OCI-LY3 (cell line): ENCODE results near the gene DSCAM.

ENCODE experiments used
- H2AFZ ChIP-seq: fragments of 200-600, 300-600 bp; shearing (Covaris generic); 2 replicates; pipeline ENCODE4 v1.6.0; 2014; ENCODE audit warnings: antibody characterized with exemption, low read depth, low read length
- H3K27ac ChIP-seq: fragments of 200-600, 300-600 bp; sonication (generic); 2 replicates; pipeline ENCODE4 v1.5.1; 2014; ENCODE audit warnings: mild to moderate bottlenecking, low read length, moderate library complexity, mixed read lengths
- H3K27me3 ChIP-seq: fragments of 200-600, 300-600 bp; sonication (generic); 2 replicates; pipeline ENCODE4 v1.6.1; 2014; ENCODE audit warnings: low read depth, low read length, mixed read lengths
- H3K36me3 ChIP-seq: fragments of 200-600, 300-600 bp; sonication (generic); replicated peaks from 2 replicates; pipeline ENCODE3; 2014; ENCODE audit warnings: low read depth, low read length, mixed read lengths
- H3K4me1 ChIP-seq: fragments of 300-600, 200-600 bp; sonication (generic); 2 replicates; pipeline ENCODE4 v1.6.1; 2014; ENCODE audit warnings: low read length, mixed read lengths
- H3K4me2 ChIP-seq: fragments of 200-600, 300-600 bp; sonication (generic); 2 replicates; pipeline ENCODE4 v1.6.1; 2014; ENCODE audit warnings: low read length, mixed read lengths
- H3K4me3 ChIP-seq: fragments of 300-600, 200-600 bp; sonication (generic); 2 replicates; pipeline ENCODE4 v1.5.1; 2014; ENCODE audit warnings: antibody characterized with exemption, mild to moderate bottlenecking, low read length, moderate library complexity
- H3K79me2 ChIP-seq: fragments of 300-600, 200-600 bp; shearing (Covaris generic); 2 replicates; pipeline ENCODE4 v1.6.1; 2014; ENCODE audit warnings: mild to moderate bottlenecking, low read length, mixed read lengths
- H3K9ac ChIP-seq: fragments of 300-600, 200-600 bp; shearing (Covaris generic); 2 replicates; pipeline ENCODE4 v1.6.0; 2014; ENCODE audit warnings: mild to moderate bottlenecking, low read length, moderate library complexity
- H3K9me3 ChIP-seq: fragments of 200-600, 300-600 bp; shearing (Covaris generic); 2 replicates; pipeline ENCODE4 v1.6.1; 2014; ENCODE audit warnings: low read length, mixed read lengths; ENCODE audit not compliant: insufficient read depth
- H4K20me1 ChIP-seq: fragments of 200-600, 300-600 bp; sonication (generic); 2 replicates; pipeline ENCODE4 v1.6.1; 2016; ENCODE audit warnings: low read length, mixed read lengths; ENCODE audit not compliant: insufficient read depth
- EZH2phosphoT487 ChIP-seq: fragments of 200-600 bp; shearing (Covaris generic); IDR thresholded peaks from 2 replicates; pipeline ENCODE4 v1.6.1; 2018; ENCODE audit warnings: antibody characterized with exemption, mixed run types, low read depth
- TF ChIP-seq, protein P1 (sequence below): fragments of 200-600, 300-600 bp; sonication (generic); IDR thresholded peaks from 2 replicates; pipeline ENCODE4 v1.5.1; 2014; ENCODE audit warnings: antibody characterized with exemption, low read length, low read depth

Gene DSCAM

DNA sequence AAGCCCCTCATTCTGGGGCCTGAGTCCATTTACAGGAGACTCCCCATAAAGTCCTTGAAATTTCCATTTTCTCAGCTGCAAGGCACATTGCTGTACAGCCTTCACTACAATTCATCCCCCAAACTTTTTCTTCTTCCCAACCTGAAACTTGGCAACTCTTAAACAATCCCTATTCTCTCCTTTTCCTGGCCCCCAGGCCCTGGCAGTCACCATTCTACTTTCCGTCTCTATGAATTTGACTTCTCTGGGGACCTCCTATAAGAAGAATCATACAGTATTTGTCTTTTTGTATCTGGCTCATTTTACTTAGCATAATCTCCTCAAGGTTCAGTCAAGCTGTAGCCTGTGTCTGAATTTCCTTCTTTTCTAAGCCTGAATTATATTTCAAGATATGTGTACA is 646.8 kb downstream of the DSCAM start:
- Histone ChIP-seq H3K36me3 (no peaks in the 10 kb centered on the region), H3K27me3 (no peaks in the 10 kb centered on the region), H4K20me1 (no peaks in the 10 kb centered on the region), H3K4me3 (no peak overlapping the region), H3K79me2 (no peaks in the 10 kb centered on the region), H3K9me3 (no peaks in the 10 kb centered on the region), H3K4me1 (no peaks in the 10 kb centered on the region), H3K4me2 (no peak overlapping the region), H2AFZ (no peak overlapping the region), H3K27ac (no peak overlapping the region), H3K9ac (no peak overlapping the region)
- TF ChIP-seq EZH2phosphoT487: no peak
- TF ChIP-seq, protein P1, sequence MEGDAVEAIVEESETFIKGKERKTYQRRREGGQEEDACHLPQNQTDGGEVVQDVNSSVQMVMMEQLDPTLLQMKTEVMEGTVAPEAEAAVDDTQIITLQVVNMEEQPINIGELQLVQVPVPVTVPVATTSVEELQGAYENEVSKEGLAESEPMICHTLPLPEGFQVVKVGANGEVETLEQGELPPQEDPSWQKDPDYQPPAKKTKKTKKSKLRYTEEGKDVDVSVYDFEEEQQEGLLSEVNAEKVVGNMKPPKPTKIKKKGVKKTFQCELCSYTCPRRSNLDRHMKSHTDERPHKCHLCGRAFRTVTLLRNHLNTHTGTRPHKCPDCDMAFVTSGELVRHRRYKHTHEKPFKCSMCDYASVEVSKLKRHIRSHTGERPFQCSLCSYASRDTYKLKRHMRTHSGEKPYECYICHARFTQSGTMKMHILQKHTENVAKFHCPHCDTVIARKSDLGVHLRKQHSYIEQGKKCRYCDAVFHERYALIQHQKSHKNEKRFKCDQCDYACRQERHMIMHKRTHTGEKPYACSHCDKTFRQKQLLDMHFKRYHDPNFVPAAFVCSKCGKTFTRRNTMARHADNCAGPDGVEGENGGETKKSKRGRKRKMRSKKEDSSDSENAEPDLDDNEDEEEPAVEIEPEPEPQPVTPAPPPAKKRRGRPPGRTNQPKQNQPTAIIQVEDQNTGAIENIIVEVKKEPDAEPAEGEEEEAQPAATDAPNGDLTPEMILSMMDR: no peak

DNA sequence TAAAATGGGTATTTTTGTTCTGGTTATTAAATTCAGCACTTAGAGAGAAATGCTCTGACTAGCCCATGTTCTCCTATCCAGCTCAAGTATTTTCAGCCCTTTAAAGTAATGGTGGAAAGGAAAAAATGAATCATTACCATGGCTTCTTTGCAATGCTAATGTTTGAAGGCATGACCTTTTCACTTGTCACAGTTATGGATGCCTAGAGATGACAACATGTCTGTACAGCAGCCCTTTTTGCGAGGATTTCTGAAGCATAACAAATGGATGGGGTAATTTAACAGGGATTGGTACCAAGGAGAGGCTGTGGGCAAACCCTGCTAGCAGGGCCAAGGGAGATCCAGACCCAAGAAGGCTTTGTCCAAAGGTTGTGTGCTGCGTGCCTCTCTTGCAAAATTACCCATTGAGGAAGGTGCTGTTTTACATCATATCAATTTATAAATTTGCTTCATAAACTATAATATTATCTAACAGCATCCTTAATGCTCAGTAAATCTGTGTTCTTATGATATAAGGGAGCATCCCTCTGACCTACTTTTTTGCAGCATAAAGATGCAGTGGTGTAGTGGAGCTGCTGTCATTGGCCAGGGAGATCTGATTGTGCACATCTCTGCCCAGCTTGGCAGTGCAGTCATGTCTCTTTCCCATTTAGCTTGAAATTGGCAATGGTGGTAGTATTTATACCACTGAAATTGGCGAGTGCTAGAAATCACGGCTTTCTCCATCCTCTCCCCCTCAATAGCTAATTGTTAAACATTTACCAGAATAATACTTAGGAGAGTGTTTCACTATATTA is 652.6 kb downstream of the DSCAM start:
- Histone ChIP-seq H3K9ac (no peak overlapping the region), H3K27me3 (no peaks in the 10 kb centered on the region), H3K27ac (no peak overlapping the region), H3K36me3 (no peaks in the 10 kb centered on the region), H3K4me2 (no peak overlapping the region), H3K4me3 (no peak overlapping the region), H3K79me2 (no peaks in the 10 kb centered on the region), H4K20me1 (no peaks in the 10 kb centered on the region), H2AFZ (no peak overlapping the region), H3K4me1 (no peaks in the 10 kb centered on the region), H3K9me3 (no peaks in the 10 kb centered on the region)
- TF ChIP-seq, protein P1: no peak
- no peak for TF ChIP-seq EZH2phosphoT487

DNA sequence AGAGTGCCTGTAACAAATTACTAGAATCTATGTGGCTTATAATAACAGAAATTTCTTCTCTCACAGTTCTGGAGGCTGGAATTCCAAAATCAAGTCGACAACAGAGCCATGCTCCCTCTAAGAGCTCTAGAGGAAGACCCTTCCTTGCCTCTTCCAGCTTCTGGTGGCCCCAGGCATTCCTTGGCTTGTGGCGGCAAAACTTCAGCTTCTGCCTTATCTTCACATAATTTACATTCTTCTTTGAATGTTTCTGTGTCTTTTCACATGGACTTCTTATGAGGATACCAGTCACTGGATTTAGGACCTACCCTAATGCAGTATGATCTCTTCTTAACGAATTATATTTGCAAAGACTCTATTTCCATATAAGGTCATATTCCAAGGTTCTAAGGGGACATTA is 655.3 kb downstream of the DSCAM start:
- Histone ChIP-seq H3K27ac (no peak overlapping the region), H3K9ac (no peak overlapping the region), H3K27me3 (no peaks in the 10 kb centered on the region), H3K79me2 (no peaks in the 10 kb centered on the region), H3K4me3 (no peak overlapping the region), H3K9me3 (no peaks in the 10 kb centered on the region), H3K36me3 (no peaks in the 10 kb centered on the region), H4K20me1 (no peaks in the 10 kb centered on the region), H2AFZ (no peak overlapping the region), H3K4me1 (no peaks in the 10 kb centered on the region), H3K4me2 (no peak overlapping the region)
- no peak for TF ChIP-seq EZH2phosphoT487
- TF ChIP-seq, protein P1: no peak

DNA sequence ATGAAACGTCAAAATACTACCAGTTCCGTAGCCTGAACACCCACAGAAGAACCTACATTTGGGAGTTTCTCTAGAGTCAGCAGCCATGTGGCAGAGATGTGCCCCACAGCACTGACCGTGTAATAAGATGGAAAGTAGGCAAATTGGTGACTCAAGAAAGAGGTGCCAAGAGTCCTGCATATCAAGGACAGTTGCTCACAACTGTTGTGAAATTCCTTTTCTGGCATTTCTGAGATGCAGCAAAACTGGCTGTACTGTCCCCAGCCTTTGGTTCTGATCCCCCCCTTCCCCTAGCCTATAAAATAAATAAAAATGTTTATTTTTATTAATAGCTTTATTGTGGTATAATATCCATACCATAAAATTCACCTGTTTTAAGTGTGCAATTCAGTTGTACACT is 655.8 kb downstream of the DSCAM start:
- Histone ChIP-seq H4K20me1 (no peaks in the 10 kb centered on the region), H3K9me3 (no peaks in the 10 kb centered on the region)

More for the DNA sequence above, 655.8 kb downstream of the DSCAM start:
- Histone ChIP-seq H3K4me2 (no peak overlapping the region), H2AFZ (no peak overlapping the region), H3K27me3 (no peaks in the 10 kb centered on the region), H3K9ac (no peak overlapping the region), H3K36me3 (no peaks in the 10 kb centered on the region), H3K4me1 (no peaks in the 10 kb centered on the region), H3K4me3 (no peak overlapping the region), H3K79me2 (no peaks in the 10 kb centered on the region), H3K27ac (no peak overlapping the region)
- no peak for TF ChIP-seq EZH2phosphoT487
- TF ChIP-seq, protein P1: no peak
